Mucosa of stomach (tissue), 1 donor: ENCODE measurements around the gene PRR13.

Experiments
- H3K27me3 ChIP-seq: one replicate; pipeline ENCODE4 v1.7.0; 2013; ENCODE audit warnings: mild to moderate bottlenecking, low read length; ENCODE audit not compliant: control insufficient read depth, insufficient read depth
- H3K36me3 ChIP-seq: one replicate; pipeline ENCODE4 v1.7.0; 2013; ENCODE audit warnings: low read length; ENCODE audit not compliant: control insufficient read depth, insufficient read depth
- H3K4me1 ChIP-seq: one replicate; pipeline ENCODE4 v1.7.0; 2013; ENCODE audit warnings: mild to moderate bottlenecking, low read length; ENCODE audit not compliant: control insufficient read depth, insufficient read depth
- H3K4me3 ChIP-seq: one replicate; pipeline ENCODE4 v1.7.0; 2013; ENCODE audit warnings: low read length
- H3K9ac ChIP-seq: one replicate; pipeline ENCODE4 v1.7.0; 2013; ENCODE audit warnings: mild to moderate bottlenecking, low read length, moderate library complexity
- H3K9me3 ChIP-seq: one replicate; pipeline ENCODE4 v1.7.0; 2013; ENCODE audit warnings: mild to moderate bottlenecking, low read length, moderate library complexity; ENCODE audit not compliant: control insufficient read depth
- donor health status: Pancreatic carcinoma.

PRR13 gene

GRCh38 chr12:53489242-53489864, 47.8 kb downstream of the PRR13 start:
- no peak overlapping the region for H3K4me3 ChIP-seq
- no peak overlapping the region for H3K9ac ChIP-seq
- no peaks in the 10 kb centered on the region for H3K36me3 ChIP-seq
- peaks cover 9% of the 10 kb centered on the region for H3K4me1 ChIP-seq
- H3K27me3 ChIP-seq = no peaks in the 10 kb centered on the region
- no peaks in the 10 kb centered on the region for H3K9me3 ChIP-seq

- no peak overlapping the region for H3K9ac ChIP-seq
- H3K9me3 ChIP-seq = no peaks in the 10 kb centered on the region
- H3K4me1 ChIP-seq = peaks cover 15% of the 10 kb centered on the region
Measured at GRCh38 chr12:53492188-53492587, 50.7 kb downstream of the PRR13 start.

GRCh38 chr12:53492830-53493609, 51.5 kb downstream of the PRR13 start:
- peak overlapping the region; percentile 32 for H3K4me3 ChIP-seq
- H3K9me3 ChIP-seq = no peaks in the 10 kb centered on the region
- no peaks in the 10 kb centered on the region for H3K27me3 ChIP-seq
- no peaks in the 10 kb centered on the region for H3K36me3 ChIP-seq
- peaks cover 15% of the 10 kb centered on the region for H3K4me1 ChIP-seq
- H3K9ac ChIP-seq = peak overlapping the region; percentile 75

More at GRCh38 chr12:53492188-53492587, 50.7 kb downstream of the PRR13 start:
- no peaks in the 10 kb centered on the region for H3K27me3 ChIP-seq
- no peak overlapping the region for H3K4me3 ChIP-seq
- H3K36me3 ChIP-seq = no peaks in the 10 kb centered on the region

GRCh38 chr12:53493610-53494391, 52.3 kb downstream of the PRR13 start:
- Histone ChIP-seq H3K36me3 (no peaks in the 10 kb centered on the region), H3K4me1 (peaks cover 20% of the 10 kb centered on the region), H3K4me3 (peak overlapping the region; percentile 32), H3K27me3 (no peaks in the 10 kb centered on the region), H3K9me3 (no peaks in the 10 kb centered on the region), H3K9ac (peak overlapping the region; percentile 75)
